GM19239 (cell line): ENCODE results near the gene ZNF366.

Experiments
- DNase-seq: peaks from one replicate; pipeline ENCODE4 v3.0.0; 2011; ENCODE audit warnings: low spot score; ENCODE audit not compliant: insufficient read length
- FAIRE-seq: peaks from 2 replicates; lab custom pipeline; 2011; peaks lifted over from hg19 to GRCh38; lab: Jason Lieb, UNC

Gene ZNF366

DNA sequence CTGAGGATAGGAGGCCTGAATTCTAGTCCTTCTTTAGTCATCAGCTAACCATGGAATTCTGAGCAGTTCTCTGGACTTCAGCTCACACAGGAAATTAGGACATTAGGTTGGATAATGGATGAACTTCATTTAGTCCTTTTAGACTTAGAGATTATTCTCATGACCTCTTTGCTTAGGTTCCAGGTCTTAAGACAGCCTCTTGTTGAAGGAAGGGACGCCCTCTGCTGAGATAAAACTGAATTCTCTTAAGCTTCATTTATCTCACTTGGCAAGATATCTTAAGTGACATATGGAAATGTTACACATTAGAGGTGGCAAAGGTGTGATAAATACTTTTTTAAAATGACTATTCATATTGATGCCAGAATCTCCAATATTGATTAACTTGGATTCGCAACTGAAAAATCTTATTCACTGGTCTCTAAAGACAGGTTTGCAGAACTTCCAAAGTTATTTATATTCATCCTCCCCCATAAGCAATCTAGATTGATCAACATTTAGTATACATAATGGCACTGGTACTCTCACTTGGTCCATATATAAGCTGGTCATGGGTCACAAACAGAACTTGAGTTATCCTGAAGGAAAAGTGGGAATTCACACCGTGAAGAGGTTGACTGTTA is 16.9 kb upstream of the ZNF366 start:
- DNase-seq, result peak; percentile 27
- peak; percentile 96 for FAIRE-seq

DNA sequence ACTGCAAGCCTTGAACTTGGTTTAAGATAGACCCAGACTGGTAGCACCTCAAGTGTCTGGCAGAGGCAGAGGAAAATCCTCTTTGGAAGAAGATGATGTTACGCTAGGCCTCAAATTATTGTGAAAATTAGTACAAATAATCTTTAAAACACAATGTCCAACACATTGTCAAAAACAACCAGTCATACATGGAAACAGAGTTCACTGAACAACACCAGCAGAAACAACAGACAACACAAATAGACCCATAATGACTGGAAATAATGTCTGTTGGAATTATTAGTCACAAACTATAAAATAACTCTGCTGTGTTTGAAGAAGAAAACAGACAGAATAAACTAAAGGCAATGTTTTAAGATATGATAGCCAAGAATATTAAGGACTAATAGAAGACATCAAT is 15.4 kb upstream of the ZNF366 start:
- DNase-seq (no peak), FAIRE-seq (peak; percentile 33)

DNA sequence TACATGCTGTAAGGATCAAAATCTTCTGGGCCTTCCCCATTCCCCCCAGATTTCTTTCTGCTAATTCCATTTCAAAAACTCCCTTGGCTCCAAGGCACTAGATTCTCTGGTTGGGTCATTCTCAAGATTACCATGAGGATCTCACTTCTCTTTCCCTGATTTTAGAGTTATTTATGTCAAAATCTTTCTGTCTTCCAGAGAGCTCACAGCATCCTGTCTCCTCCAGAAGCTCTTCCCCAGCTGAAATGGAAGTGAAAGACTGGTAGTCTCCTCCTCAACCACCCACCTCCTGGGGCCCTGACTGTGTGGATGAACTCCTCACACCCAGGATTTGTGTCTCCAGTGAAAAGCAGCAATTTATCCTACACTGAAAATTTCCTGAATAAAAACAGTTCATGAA is 11.9 kb upstream of the ZNF366 start:
- no peak for DNase-seq
- FAIRE-seq, result no peak

DNA sequence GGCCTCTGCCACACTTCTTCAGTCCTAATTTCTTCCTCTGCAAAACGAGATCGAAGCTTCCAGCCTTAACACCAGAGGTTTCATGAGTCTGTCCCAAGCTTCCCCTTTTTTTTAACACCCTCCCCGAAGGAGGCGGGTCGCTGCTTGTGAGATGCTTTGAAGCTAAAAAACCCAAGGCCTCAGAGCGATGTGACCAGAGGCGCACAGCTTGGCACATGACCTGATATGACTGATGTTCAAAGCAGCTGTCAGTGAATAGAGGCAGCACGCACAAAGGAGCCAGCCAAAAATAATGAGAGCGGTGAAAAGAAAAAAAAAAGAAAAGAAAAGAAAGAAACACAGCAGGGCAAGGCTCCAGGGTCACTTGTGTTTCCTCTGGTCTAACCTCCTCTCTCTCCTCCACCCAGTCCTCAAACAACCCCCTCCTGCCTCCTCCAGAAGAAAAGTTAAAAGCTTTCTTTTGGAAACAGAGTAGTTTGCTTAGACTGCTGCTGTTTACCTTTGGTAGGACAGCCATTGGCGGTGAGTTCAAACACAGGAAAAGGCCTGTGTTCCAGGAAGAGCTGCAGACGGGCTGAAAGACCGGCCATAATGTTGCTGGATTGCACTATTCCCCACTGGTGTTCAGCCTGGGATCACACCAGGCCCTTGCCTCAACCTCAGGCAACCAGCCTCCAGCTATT is 10.9 kb upstream of the ZNF366 start:
- FAIRE-seq, result peak; percentile 14
- no peak for DNase-seq

DNA sequence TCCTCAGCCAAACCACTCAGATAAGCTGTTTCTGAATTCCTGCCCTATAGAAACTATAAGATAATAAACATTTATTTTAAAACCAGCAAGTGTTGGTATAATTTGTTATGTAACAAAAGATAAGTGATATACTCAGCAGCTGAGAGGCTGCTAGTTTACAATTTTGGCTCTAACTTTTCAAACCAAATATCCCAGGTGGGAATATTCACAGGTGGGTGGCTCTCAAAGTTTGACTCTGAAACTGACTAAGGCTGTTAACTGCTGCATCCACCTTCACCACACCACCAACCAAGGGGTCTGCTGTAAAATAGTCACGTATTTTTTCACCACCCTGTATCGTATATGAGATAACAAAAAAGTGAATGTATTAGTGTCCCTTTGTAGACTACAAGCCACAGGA is 9.7 kb upstream of the ZNF366 start:
- DNase-seq (no peak), FAIRE-seq (no peak)

DNA sequence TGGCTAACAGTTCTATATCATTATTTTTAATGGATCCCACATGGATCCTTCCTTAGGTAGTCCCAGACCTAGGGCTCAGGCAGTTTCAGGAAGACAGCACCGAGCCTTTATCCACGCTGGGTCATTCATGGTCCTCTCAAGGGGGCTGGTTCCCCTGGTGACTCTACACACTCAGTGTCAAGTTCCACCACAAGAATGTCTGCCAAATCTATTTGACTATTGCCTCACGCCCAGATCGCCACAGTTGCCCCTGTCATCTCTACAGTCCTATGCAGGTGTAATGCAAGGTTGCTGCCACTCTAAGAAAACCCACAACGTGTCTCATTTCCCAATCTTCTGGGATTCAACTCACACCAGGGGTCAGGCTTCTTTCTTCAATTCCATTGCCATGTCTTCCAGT is 8.0 kb upstream of the ZNF366 start:
- FAIRE-seq (no peak), DNase-seq (no peak)

DNA sequence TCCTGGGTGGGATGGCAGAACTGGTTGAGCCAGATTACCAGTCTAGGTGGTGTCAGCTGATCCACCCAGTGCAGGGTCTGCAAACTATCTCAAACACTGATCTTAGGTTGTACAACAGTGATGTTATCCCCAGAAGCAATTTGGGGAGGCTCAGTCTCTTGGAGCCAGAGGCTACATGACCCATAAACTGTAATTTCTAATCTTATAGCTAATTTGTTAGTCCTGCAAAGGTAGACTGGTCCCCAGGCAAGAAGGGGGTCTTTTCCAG is 5.3 kb upstream of the ZNF366 start:
- DNase-seq (no peak), FAIRE-seq (no peak)

DNA sequence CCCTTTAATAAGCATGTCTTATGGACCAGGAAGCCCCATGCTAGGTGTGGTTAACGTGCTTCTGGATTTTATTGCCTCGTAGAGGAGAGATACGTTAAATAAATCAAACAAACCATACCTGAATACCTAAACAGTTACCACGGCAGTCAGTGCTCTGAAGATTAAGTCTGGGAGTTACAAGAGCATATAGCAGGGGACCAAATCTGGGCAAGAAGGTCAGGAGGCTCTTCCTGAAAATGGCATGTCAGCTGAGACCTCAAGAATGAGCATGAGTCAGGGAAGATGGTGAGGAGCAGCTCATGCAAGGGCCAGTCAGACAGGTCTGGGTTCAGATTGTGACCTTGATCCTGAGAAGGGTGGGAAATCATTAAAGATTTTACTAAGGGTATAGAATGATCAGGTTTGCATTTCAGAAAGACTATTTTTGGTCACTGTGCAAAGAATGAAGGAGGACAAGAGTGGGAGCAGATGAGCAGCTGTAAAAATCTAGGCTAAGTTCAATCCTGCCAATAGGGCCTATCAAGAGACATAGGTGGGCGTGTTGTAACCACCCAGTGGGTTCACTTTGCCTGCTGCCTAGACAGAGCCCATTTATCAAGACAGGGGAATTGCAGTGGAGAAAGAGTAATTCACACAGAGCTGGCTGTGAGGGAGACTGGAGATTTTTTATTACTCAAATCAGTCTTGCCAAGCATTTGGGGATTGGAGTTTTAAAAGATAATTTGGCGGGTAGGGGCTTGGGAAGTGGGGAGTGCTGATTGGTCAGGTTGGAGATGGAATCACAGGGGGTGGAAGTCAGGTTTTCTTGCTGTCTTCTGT is 4.8 kb upstream of the ZNF366 start:
- FAIRE-seq, result no peak

DNA sequence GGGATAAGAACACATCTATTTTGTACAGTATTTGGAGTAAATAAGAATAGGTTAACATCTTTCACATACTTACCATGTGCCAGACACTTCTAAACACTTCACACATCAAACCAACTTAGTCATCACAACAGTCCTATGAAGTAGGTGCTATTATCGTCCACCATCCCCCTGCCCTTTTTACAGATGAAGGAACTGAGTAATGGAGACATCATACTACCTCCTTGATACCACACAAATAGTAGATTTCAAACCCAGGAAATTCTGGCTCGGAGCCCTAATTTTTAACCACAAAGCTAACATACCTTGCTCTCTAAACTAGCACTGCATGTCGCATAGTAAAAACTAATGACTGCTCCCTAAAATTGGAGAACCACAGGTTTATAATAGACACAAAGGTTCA is 4.2 kb upstream of the ZNF366 start:
- no peak for FAIRE-seq

More for the DNA sequence above, 4.8 kb upstream of the ZNF366 start:
- no peak for DNase-seq

DNA sequence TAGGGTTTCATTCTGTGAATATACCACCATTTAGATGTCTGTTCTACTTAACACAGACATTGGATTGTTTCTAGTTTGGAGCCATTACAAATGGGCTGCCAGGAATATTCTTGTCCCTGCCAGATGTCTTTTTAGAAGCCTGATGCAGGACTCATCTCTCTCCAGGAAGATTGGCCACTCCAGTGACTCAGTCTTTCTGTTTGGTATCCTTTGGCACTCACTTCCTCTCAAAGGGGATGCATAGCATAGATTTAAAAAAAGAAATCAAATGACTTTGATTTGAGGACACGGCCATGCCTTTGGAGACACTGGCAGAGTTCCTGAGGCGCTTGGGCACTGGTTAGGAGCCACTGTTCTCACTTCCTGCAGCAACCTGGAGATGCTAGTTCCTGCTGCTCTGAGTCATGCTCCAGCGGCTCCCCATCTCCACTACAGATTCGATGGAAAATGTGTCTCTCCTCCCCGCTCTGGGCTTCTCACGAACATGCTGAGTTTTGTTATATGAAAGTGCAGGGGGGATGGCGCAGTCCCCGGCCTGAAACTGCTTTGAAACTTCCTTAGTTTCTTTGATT is 3.5 kb upstream of the ZNF366 start:
- FAIRE-seq (peak; percentile 72), DNase-seq (no peak)

More for the DNA sequence above, 4.2 kb upstream of the ZNF366 start:
- DNase-seq, result no peak

DNA sequence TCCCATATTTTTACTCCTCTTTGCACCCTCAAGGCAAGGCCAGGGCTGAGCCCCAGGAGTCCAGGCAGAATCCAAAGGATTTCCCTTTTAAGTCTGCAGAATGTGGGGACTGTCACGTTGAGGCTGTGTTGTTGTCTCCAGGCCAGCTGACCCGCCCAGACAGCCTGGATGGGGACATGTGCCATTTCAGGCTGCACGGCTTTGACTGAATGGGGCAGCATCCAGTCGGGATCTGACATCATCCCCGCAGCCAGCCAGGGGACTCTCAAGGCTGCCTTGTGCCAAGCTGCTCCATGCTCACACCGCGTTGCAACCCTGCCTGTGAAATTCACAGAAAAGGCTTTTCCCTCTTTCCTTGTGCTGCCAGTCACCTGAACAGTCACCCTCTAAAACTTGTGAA is 2.2 kb upstream of the ZNF366 start:
- DNase-seq (no peak), FAIRE-seq (no peak)

DNA sequence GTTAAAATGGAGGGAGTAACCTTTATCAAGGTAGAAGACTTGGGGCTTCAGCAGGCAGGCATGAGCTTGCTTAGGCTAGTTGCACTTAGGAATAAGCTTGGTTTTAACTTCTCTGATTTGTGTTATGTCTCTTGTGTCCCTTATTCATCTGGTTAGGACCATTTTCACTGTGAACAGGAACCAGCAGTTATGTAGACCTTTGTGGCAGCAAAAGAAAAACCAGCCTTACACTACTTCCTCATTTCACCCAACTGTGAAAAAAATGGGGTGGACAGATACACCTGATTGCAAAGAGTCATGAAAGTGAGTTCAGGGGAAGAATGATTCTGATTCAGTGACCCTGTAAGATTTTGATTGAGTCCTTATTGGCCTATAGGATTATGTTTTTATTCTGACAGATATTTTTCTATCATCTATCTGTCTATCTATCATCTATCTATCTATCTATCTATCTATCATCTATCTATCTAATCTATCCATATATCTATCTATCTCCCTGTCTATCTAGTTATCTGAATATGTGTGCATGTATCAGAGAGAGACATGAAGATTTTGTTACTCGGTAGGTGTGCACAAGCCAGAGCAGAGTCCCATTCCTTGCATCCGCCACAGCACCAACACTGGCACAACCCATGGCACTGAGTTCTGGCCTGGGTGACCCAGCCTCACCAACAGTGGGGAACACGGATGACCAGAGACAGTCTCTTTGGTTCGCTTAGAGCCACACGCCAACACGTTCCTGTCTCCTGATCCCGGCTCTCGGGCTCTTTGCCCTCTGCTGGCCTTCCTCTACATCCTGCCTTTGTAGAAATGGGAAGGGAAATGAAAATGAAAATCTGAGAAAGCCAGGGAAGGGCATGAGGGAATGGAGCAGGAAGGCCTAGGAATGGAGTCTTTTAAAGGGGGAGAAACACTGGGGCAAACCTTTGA is 1.3 kb upstream of the ZNF366 start:
- DNase-seq (peak; percentile 57), FAIRE-seq (peak; percentile 87)

DNA sequence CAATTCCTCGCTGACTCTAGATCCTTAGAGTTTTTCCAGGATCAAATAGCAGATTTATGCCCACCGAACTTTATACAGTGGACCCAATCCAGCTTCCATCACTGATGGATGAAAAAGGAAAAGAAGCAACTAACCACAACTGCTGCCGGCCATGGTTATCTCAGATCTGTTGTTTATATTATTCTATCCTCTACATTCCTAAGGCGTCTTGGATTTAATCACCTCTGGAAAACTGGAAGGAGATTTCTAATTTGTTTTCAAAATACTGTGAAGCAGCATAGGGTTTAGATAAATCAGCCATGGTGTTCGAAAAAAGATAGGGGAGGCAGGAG is 663 bp upstream of the ZNF366 start:
- no peak for DNase-seq
- no peak for FAIRE-seq

DNA sequence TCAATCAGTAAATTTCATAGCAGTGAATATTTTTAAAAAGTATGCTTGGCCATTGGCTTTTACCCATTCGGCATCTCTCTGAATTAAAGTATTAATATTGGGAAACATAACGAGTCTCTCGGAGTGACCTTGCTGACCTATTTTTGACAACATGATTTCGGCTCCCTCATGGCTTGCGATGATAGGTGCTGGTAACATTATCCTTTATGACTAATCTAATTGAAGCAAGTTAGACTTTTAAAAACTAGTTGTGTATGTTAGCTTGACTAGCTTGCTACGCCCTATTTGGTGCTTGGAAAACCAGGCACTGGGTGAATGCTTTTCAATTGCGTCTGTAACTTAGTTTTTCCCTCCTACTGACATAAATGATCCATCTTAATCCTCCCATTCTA is 1.1 kb downstream of the ZNF366 start:
- FAIRE-seq, result no peak

DNA sequence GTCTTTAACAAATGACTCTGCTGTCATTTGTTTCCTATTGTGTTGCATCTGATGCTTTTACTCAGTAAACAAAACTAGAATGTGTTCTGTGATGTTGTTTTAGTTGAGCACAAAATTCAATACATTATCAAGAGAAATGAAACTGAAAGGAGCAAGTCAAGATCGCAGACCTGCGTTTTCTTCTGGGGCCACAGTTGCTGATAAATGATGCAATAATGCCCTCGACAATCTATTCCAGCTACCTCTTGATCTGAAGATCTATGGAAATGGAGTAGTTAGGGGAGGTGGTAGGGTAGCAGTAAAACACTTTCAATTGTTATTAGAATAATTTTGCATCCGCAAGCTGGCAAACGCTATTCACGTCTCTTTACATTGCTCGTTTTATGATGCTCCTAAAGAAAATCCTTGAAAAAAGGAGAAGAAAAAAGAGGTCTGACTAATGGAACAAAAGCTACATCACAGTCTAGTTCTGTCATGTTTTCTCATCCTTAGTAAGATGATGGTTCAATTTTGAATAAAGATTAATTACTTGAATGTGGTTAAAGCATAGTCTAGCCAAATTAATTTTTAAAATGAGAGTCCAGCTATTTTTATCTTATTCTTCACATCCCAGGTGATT is 1.6 kb downstream of the ZNF366 start:
- DNase-seq (no peak), FAIRE-seq (no peak)

More for the DNA sequence above, 1.1 kb downstream of the ZNF366 start:
- no peak for DNase-seq

DNA sequence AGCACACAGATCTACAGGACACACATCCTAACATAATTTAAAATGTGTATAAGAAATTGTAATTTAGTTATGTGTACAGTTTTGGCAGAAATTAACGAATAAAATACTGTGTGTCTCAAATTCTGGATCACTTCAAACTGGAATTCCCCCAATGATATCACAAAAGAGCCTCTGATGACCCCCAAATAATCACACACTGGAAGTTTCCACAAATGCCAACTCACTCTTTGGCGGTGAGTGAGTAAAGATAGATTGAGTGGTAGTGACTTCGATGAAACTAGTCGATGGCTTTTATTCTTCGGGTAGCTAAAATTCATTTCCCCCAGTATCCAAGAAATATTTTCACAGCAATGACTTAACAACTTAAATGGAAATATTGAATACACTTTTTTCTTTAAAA is 2.2 kb downstream of the ZNF366 start:
- no peak for FAIRE-seq
- no peak for DNase-seq

DNA sequence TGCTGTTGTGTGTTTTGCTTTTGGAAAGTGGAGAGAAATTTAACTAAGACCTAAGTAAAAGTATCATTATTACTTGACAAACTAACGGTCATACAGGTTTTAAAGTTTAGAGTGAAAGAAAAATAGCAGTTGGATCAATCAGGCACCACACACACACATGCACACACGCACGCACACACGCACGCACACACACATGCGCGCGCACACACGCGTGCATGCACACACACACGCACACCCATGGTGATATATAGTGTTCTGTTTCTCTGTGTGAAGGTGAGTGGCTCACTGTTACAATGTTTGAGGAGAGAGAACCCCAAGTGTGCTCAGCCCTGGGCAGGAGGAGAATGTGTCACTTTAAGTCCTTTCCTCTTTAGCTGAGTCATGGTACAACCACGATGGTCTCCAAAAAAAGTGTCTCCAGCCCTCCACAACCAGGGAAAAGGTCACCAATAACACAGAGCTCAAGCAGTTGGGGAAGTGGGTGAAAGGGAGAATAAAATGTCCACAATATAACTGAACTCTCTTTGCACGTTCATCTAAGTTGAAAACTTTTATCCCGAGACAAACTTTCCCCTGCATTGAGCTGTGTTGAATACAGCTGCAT is 3.2 kb downstream of the ZNF366 start:
- DNase-seq (no peak), FAIRE-seq (no peak)

DNA sequence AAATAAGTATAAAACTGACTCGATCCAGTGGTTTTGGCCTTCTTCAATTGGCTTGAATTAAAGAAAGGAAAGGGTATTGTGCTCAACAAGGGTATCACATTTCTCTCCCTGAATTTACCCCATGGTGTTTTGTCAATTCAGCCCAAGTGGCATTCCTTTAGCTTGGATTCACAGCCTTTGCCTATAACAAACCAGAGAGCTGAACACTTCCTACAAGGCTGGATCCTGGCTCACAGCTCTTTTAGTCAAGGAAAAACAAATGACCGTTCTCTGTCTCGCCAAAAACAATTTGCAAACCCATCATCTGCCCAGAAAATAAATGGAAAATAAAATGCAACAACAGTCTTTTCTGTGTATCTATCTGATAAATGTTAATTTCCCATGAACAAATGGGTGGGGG is 5.7 kb downstream of the ZNF366 start:
- no peak for DNase-seq
- FAIRE-seq, result no peak

DNA sequence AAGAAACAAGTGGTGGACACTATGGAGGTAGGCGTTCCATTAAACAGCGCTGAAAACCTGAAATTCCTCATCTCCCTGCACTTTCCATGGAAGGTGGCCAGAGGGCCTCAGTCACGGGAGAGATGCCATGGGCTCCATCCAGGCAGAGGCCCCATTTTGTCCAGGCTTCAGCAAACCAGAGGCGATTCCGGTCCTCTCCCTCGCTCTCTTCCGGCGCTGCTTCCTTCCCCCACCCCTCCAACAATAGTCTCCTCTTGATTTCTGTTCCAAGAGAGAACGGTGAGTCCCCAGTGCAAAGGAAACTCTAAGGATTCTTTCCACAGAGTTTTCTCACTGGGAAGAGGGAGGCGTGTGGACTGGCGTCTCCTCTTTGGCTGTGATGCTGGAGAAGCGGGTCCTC is 7.5 kb downstream of the ZNF366 start:
- no peak for FAIRE-seq
- DNase-seq, result no peak

DNA sequence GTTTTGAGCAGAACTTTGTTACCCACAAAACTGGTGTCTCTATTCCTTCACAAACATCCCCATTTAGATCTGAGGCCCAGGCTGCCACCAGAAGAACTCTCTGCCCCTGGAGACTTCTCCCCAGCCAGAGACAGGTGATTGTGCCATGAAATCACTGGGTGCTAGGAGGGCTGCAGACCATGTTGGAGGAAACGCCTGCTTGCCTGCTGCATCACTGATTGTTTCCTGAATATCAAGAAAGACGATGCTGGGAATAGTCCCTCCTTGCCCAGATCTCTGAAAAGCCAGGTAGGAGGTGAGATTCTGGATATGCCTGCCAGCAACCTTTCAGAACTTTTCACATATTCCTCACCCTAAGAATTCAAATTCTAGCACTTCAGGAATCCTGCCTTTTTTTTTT is 8.1 kb downstream of the ZNF366 start:
- no peak for FAIRE-seq
- DNase-seq, result no peak
